SJCRH30 (cell line): ENCODE measurements around the gene PNMA6E. TPM values are rescaled to one million over a fixed set of nuclear protein-coding genes. Genes with fewer than 3 reads are reported as not detected.

Source experiments
- total RNA-seq: library from RNA; depleted of rRNA; stranded (reverse); fragments of >200 nt; shearing (Covaris generic); gene quantifications from 2 replicates; pipeline ENCODE4 v1.2.3, GENCODE V29; 2014; rRNA removed

The PNMA6E gene
- total RNA-seq, 1 experiment from 2014 or later: not detected

Other genes starting within 250 kb of the PNMA6E start
- not detected in 2 replicates for gene MAGEA1, start 222.1 kb downstream of the PNMA6E start, total RNA-seq
- gene PNMA6F, start 79.6 kb downstream of the PNMA6E start, total RNA-seq: not detected in 2 replicates
- gene ZNF275, start 67.2 kb downstream of the PNMA6E start, total RNA-seq: 12.8 and 13.4 TPM in 2 replicates
- gene ZFP92, start 10.1 kb upstream of the PNMA6E start, total RNA-seq: not detected in 2 replicates
- 0.10 and 0.67 TPM in 2 replicates for gene TREX2, start 44.7 kb upstream of the PNMA6E start, total RNA-seq
- 29.6 and 29.8 TPM in 2 replicates for gene HAUS7, start 69.2 kb upstream of the PNMA6E start, total RNA-seq
- gene BGN, start 93.6 kb upstream of the PNMA6E start, total RNA-seq: 0.15 and 0.16 TPM in 2 replicates
- 0.05 and 0.06 TPM in 2 replicates for gene ATP2B3, start 116.3 kb upstream of the PNMA6E start, total RNA-seq
- gene CCNQ, start 197.8 kb upstream of the PNMA6E start, total RNA-seq: 27.0 and 32.5 TPM in 2 replicates
- 0.14 TPM in 1 of 2 replicates, not detected in the other for gene DUSP9, start 245.9 kb upstream of the PNMA6E start, total RNA-seq